Adrenal gland (tissue), 5 donors: ENCODE data around the gene ZNF608.

Experiments
- CTCF ChIP-seq, 6 experiments: fragments of 450-650 bp in 4 of 6; fragments of 200-600 bp in 2 of 6; sonication (generic) in 1 of 6; IDR thresholded peaks; 1 replicate in 5 of 6; 2 replicates in 1 of 6; pipeline versions ENCODE4 v1.5.1 to v1.8.0; 2016 to 2021; ENCODE audit warnings: antibody characterized with exemption in 6 of 6, mild to moderate bottlenecking in 2 of 6, moderate library complexity in 1 of 6
- POLR2A ChIP-seq, 2 donors: fragments of 450-650 bp; IDR thresholded peaks; one replicate each; pipeline ENCODE4 v1.6.1; 2017; ENCODE audit warnings: antibody characterized with exemption in 2 of 2, mild to moderate bottlenecking in 2 of 2, moderate library complexity in 1 of 2
- donor health status: DM: no; HTN: no; CAD: no.

DNA sequence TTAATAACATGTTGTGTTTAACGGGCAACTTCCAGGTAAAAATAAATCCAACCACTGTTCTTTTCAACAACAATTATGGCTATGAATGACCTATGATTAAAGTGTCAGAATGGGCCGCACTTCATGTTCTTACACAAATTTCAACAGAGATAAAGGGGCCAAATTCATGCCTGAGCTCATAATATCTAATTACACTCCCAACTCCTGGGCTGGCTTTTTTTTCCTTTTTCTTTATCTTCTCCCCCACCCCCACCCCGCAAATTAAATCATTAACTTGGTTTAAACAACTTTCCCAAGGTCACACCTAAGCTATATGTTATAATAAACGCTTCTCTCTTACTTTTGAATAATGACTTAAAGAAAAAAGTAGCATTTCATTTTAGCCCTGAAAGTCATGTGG, 25.8 kb downstream of the ZNF608 start:
- no peak for TF ChIP-seq CTCF (IDR thresholded peaks at IDR 0.05)
- TF ChIP-seq POLR2A (IDR thresholded peaks at IDR 0.05) = no peak
